Measurements from ENCODE around the gene KCNT2. TPM values are rescaled to one million over a fixed set of nuclear protein-coding genes. Genes with fewer than 3 reads are reported as not detected.

KCNT2 gene
- total and polyA plus RNA-seq, 10 of the 15 experiments (the other 5 are each of a cell fraction or from before 2014, with no cell fraction given): not detected

GRCh38 chr1:196196486-196196885, 411.8 kb downstream of the KCNT2 start:
- 0% methylated on average over 1 of the region's 1 CpG for WGBS (ENCODE audit: insufficient coverage, insufficient replicate concordance, low lambda C conversion rate, missing lambda C conversion rate)
- SMC1A ChIA-PET (ENCODE audit: uncharacterized antibody, unreplicated experiment): no interaction called here
- no peaks in the 10 kb centered on the region for H3K36me3 ChIP-seq (ENCODE audit: control insufficient read depth in 2 of 2, insufficient read depth in 2 of 2, low read length in 1 of 2)
- H3K27ac ChIP-seq (ENCODE audit: control insufficient read depth, insufficient read depth): no peak overlapping the region
- in situ Hi-C loops (cut with MboI): no loop called here
- H3K79me2 ChIP-seq (ENCODE audit: control insufficient read depth, insufficient read depth, low read length): no peaks in the 10 kb centered on the region
- BruUV-seq (replicated peaks): no TSS peak
- POLR2A ChIA-PET: no interaction called here
- CTCF ChIA-PET: no interaction called here
- no peak for ATAC-seq
- no peak overlapping the region for H3K9ac ChIP-seq (ENCODE audit: control insufficient read depth, insufficient read depth, low read length)
- intact Hi-C loops (cut with micrococcal nuclease; ENCODE audit: unreplicated experiment): no loop called here
- H2AFZ ChIP-seq (ENCODE audit: control insufficient read depth, low read depth, low read length): no peak overlapping the region
- no peak for FAIRE-seq
- RAD21 ChIA-PET (ENCODE audit: unreplicated experiment): no interaction called here
- H3K4me2 ChIP-seq (ENCODE audit: control insufficient read depth, insufficient read depth): no peak overlapping the region
- no peaks in the 10 kb centered on the region for H3K9me3 ChIP-seq (replicated peaks; ENCODE audit: control insufficient read depth, insufficient read depth, low read length)
- H3K4me1 ChIP-seq (ENCODE audit: control insufficient read depth, insufficient read depth, low read length): no peaks in the 10 kb centered on the region
- no peak overlapping the region for H3K4me3 ChIP-seq
- DNase-seq (ENCODE audit: low read depth, low spot score): no peak
- no peaks in the 10 kb centered on the region for H4K20me1 ChIP-seq (ENCODE audit: control insufficient read depth, insufficient read depth)
- H3K27me3 ChIP-seq (replicated peaks in 1 of 2; ENCODE audit: control insufficient read depth in 2 of 2, insufficient read depth in 2 of 2, low read length in 1 of 2): no peaks in the 10 kb centered on the region
- TF ChIP-seq PML (IDR thresholded peaks at IDR 0.05; ENCODE audit: low read length) (no peak), CUX1 (IDR thresholded peaks at IDR 0.05; ENCODE audit: insufficient replicate concordance, low read depth, low read length) (no peak), MAX (IDR thresholded peaks at IDR 0.05; ENCODE audit: low read depth, low read length) (no peak), BRCA1 (IDR thresholded peaks at IDR 0.05; ENCODE audit: low read depth, low read length) (no peak), ZNF217 (IDR thresholded peaks at IDR 0.05) (no peak), TCF3 (IDR thresholded peaks at IDR 0.05; ENCODE audit: borderline replicate concordance, insufficient read depth, low read depth, low read length) (no peak), E4F1 (IDR thresholded peaks at IDR 0.05; ENCODE audit: borderline replicate concordance, partially characterized antibody) (no peak), MTA2 (IDR thresholded peaks at IDR 0.05; ENCODE audit: low read depth) (no peak), E2F4 (IDR thresholded peaks at IDR 0.05; ENCODE audit: low read depth, low read length) (no peak), RB1 (IDR thresholded peaks at IDR 0.05; ENCODE audit: borderline replicate concordance) (no peak), HDAC2 (IDR thresholded peaks at IDR 0.05) (no peak), NFYB (IDR thresholded peaks at IDR 0.05; ENCODE audit: insufficient read depth, low read depth, low read length) (no peak), YY1 (IDR thresholded peaks at IDR 0.05; ENCODE audit: low read depth, low read length) (no peak), SRF (IDR thresholded peaks at IDR 0.05; ENCODE audit: low read depth in 2 of 2, low read length in 2 of 2) (no peak), ZBTB33 (IDR thresholded peaks at IDR 0.05) (no peak)

All from GM12878 (cell line).